H1 (cell line): ENCODE results near the gene HRH2. TPM values are rescaled to one million over a fixed set of nuclear protein-coding genes. Genes with fewer than 3 reads are reported as not detected.

Source experiments
- GTF2F1 ChIP-seq: IDR thresholded peaks from 2 replicates; pipeline ENCODE4 v1.6.1; 2012; ENCODE audit warnings: low read depth, low read length, improper control_type of control experiment, borderline replicate concordance
- KDM1A ChIP-seq: fragments of 200-600, 300-600 bp; sonication (generic); IDR thresholded peaks from 2 replicates; pipeline ENCODE4 v1.7.1; 2016; ENCODE audit warnings: mild to moderate bottlenecking, low read length, borderline replicate concordance
- POLR2A ChIP-seq, 2 experiments: IDR thresholded peaks; 1 replicate in 1 of 2; 2 replicates in 1 of 2; pipeline ENCODE4 v1.6.1; 2011; ENCODE audit warnings: low read depth in 2 of 2, low read length in 2 of 2, mild to moderate bottlenecking in 2 of 2; ENCODE audit errors: control extremely low read depth in 1 of 2
- polyA plus RNA-seq, 7 experiments: library from polyadenylated mRNA; depleted of rRNA in 3 of 7; stranded (reverse) in 5 of 7; unstranded in 2 of 7; fragments of >200 nt in 5 of 7; fragments of 200-250 nt in 2 of 7; gene quantifications; 1 replicate in 5 of 7; 2 replicates in 1 of 7; 4 replicates in 1 of 7; pipeline versions ENCODE4 v1.2.1 to v1.2.3, GENCODE V29; 2011 to 2013; ENCODE audit warnings: missing spikeins in 2 of 7, mixed read lengths in 2 of 7
- total RNA-seq: library from RNA; stranded (reverse); fragmentation: NEBNext Ultra II Directional; extraction: Animal tissue kit (Norgen Biotek cat#: 25700); gene quantifications from 2 replicates; pipeline ENCODE4 v1.2.1, GENCODE V29; 2021

HRH2 gene
- total and polyA plus RNA-seq, 2 of the 8 experiments (the other 6 are each of a cell fraction or from before 2014, with no cell fraction given): 7.8 to 8.1 TPM

GRCh38 chr5:175693741-175694140, 35.9 kb downstream of the HRH2 start (continued):
- TF ChIP-seq KDM1A (no peak), GTF2F1 (no peak), POLR2A (IDR thresholded peaks at IDR 0.05; ENCODE audit: control extremely low read depth in 1 of 2, low read depth in 2 of 2, low read length in 2 of 2) (no peak)
